Kidney epithelial cell (primary cell): Measurements from ENCODE around the gene CCND1. TPM values are rescaled to one million over a fixed set of nuclear protein-coding genes. Genes with fewer than 3 reads are reported as not detected.
A peak's percentile ranks its signal among the peaks of the same experiment; 100 is the strongest.

Source experiments
- DNase-seq: peaks from one replicate; pipeline ENCODE4 v3.0.0-alpha.2; 2010; ENCODE audit warnings: low read depth
- H3K27me3 ChIP-seq: 2 replicates; pipeline ENCODE4 v1.6.0; 2011; ENCODE audit warnings: low read length; ENCODE audit not compliant: control insufficient read depth, insufficient read depth
- H3K36me3 ChIP-seq: 2 replicates; pipeline ENCODE4 v1.5.1; 2011; ENCODE audit warnings: low read length; ENCODE audit not compliant: control insufficient read depth, insufficient read depth
- H3K4me3 ChIP-seq: 2 replicates; pipeline ENCODE4 v1.5.1; 2011; ENCODE audit warnings: low read depth, mild to moderate bottlenecking, control low read depth, low read length
- total RNA-seq: library from RNA; depleted of rRNA; stranded (reverse); fragments of >200 nt; gene quantifications from 2 replicates; pipeline ENCODE4 v1.2.3, GENCODE V29; 2015
- TF ChIP-seq, protein P1 (sequence below): IDR thresholded peaks from 2 replicates; pipeline ENCODE4 v1.5.1; 2011; ENCODE audit warnings: mild to moderate bottlenecking, moderate library complexity, low read length, control low read depth, inconsistent platforms; ENCODE audit not compliant: insufficient read depth, poor library complexity, severe bottlenecking

Gene CCND1
- total RNA-seq, 1 donor from 2014 or later: 378 TPM

DNA sequence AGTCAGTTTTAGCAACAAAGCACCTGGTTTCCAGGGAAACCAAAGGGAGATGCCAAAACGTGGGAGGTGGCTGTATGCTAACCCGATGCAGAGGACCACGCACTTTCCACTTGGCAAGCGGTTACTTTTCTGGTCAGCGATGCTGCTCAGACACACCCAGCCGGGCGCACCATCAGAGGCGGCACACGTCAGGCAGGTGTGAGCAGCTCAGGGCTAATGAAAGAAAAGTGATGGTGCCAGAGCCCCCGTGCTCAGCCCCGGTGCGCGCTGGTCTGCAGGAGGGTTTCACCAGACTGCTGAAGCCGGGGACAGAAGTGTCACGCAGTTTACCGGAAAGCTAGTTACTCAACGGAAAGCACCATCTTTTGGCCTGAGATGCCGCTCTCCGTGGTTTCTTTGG lies 28.5 kb downstream of the CCND1 start:
- TF ChIP-seq, protein P1, sequence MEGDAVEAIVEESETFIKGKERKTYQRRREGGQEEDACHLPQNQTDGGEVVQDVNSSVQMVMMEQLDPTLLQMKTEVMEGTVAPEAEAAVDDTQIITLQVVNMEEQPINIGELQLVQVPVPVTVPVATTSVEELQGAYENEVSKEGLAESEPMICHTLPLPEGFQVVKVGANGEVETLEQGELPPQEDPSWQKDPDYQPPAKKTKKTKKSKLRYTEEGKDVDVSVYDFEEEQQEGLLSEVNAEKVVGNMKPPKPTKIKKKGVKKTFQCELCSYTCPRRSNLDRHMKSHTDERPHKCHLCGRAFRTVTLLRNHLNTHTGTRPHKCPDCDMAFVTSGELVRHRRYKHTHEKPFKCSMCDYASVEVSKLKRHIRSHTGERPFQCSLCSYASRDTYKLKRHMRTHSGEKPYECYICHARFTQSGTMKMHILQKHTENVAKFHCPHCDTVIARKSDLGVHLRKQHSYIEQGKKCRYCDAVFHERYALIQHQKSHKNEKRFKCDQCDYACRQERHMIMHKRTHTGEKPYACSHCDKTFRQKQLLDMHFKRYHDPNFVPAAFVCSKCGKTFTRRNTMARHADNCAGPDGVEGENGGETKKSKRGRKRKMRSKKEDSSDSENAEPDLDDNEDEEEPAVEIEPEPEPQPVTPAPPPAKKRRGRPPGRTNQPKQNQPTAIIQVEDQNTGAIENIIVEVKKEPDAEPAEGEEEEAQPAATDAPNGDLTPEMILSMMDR: no peak
- no peak for DNase-seq
- Histone ChIP-seq H3K27me3 (no peaks in the 10 kb centered on the region), H3K4me3 (no peak overlapping the region), H3K36me3 (peaks cover 2% of the 10 kb centered on the region)

DNA sequence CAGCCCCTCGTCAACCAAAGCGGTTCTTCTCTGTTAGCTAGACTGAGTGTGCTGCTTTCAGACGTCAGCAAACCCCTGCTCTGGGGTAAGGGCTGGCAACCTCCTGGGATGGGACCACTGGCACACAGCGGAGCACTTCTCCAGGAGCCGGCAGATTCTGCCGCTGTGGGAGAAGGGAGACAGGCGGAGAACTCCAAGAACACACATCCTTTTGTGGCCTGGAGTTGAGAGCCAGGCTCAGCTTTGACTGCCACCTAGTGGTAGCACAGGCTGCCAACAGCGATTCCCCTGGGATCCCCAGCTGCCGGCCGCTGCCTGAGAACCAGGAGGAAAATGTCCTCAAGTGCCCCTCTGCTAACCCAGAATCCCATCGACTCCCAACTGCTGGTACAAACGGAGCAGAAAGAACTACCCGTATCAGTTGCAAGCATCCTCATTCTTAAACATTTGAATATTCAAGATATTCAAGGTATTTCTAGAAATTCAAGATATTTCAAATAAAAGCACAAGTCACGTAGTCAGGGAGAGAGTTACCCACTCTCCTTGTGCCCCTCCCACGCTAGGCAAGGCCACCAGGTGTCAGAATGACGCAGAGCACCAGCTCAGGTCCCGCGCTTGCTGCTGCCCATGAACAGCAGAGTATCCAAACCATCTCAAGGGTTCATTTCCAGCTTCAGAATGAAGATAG lies 29.3 kb downstream of the CCND1 start:
- no peaks in the 10 kb centered on the region for H3K27me3 ChIP-seq
- no peak overlapping the region for H3K4me3 ChIP-seq
- peaks cover 2% of the 10 kb centered on the region for H3K36me3 ChIP-seq
- TF ChIP-seq, protein P1: peak; percentile 96
- peak; percentile 34 for DNase-seq

DNA sequence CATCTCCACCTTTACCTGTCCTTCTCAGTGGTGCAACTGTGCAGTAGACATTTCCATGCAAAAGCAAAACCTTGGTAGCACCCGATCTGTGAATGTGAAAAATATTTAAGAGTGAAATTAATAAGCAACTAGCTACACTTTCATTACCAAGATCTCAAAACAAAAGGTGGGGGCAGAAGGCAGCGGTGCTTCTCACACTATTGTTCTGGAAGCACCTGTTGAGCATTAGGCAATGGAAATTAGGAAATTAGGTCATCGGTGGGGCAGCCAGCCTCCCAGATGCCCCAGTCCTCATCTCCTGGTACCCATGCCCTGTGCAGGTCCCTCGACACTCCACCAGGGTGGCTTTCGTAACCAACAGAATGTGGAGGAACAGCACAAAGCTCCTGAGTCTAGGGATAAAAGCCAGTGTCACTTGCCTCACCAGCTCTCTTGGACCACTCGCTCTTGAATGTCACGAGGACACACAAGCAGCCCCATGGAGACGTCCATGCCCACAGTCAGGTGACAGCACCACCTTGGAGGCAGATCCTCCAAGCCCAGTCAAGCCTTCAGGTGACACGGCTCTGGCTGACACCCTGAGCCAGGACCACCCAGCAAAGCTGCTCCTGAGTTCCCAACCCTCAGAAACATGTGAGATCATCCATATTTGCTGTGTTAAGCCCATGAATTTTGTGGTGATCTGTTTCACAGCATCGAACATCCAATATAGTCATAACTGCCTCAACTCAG lies 30.9 kb downstream of the CCND1 start:
- Histone ChIP-seq H3K4me3 (no peak overlapping the region), H3K27me3 (no peaks in the 10 kb centered on the region), H3K36me3 (peaks cover 2% of the 10 kb centered on the region)
- no peak for DNase-seq
- TF ChIP-seq, protein P1: no peak

- TF ChIP-seq, protein P1: no peak
- Histone ChIP-seq H3K27me3 (no peaks in the 10 kb centered on the region), H3K4me3 (peak overlapping the region; percentile 90), H3K36me3 (no peaks in the 10 kb centered on the region)
- DNase-seq: peak; percentile 32
Observed at GRCh38 chr11:69674267-69674885, 33.4 kb downstream of the CCND1 start.

GRCh38 chr11:69674886-69675714 lies 34.1 kb downstream of the CCND1 start, which contains the start of gene LTO1:
Gene LTO1 (minus strand): TSS chr11:69675353. CDS start chr11:69675239, 114 bp downstream.
- TF ChIP-seq, protein P1: no peak
- DNase-seq: peak; percentile 66
- peak within 1 kb of the TSS; percentile 90 for H3K4me3 ChIP-seq
- no peaks in the 10 kb centered on the region for H3K36me3 ChIP-seq
- no peaks in the 10 kb centered on the region for H3K27me3 ChIP-seq
